GM12892 (cell line): ENCODE data around the gene RNF125.
A peak's percentile ranks its signal among the peaks of the same experiment; 100 is the strongest.

ENCODE experiments used
- DNase-seq: peaks from one replicate; pipeline ENCODE4 v3.0.0; 2011; ENCODE audit not compliant: insufficient read length
- FAIRE-seq: peaks from 2 replicates; lab custom pipeline; 2011; peaks lifted over from hg19 to GRCh38; lab: Jason Lieb, UNC
- POLR2A ChIP-seq: IDR thresholded peaks from 2 replicates; pipeline ENCODE4 v1.6.1; 2011; ENCODE audit warnings: low read depth, low read length, control low read depth
- POLR2AphosphoS5 ChIP-seq: IDR thresholded peaks from 2 replicates; pipeline ENCODE4 v1.6.1; 2011; ENCODE audit warnings: low read depth, low read length, control low read depth
- TAF1 ChIP-seq: IDR thresholded peaks from 2 replicates; pipeline ENCODE4 v1.6.1; 2011; ENCODE audit warnings: low read depth, mild to moderate bottlenecking, control low read depth, low read length, borderline replicate concordance

The RNF125 gene

DNA sequence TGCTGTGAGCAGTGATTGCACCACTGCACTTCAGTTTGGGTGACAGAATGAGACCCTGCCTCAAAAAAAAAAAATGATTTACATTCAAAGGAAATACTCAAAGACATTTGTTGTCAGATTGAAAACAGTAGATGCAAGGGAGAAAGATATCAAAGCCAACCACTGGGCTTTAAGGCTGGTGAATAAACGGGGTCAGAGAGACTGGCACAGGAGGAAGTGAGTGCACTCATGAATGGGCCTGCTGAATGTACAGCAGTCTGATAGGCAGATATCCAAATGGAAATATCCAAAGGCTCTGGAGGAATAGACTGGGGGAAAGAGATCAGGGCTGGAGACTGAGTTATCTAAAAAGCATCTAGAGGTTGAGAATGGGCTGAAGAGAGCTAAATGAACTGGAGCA lies 10.9 kb downstream of the RNF125 start:
- FAIRE-seq: no peak
- DNase-seq: no peak
- TF ChIP-seq POLR2A (no peak), POLR2AphosphoS5 (no peak), TAF1 (no peak)

DNA sequence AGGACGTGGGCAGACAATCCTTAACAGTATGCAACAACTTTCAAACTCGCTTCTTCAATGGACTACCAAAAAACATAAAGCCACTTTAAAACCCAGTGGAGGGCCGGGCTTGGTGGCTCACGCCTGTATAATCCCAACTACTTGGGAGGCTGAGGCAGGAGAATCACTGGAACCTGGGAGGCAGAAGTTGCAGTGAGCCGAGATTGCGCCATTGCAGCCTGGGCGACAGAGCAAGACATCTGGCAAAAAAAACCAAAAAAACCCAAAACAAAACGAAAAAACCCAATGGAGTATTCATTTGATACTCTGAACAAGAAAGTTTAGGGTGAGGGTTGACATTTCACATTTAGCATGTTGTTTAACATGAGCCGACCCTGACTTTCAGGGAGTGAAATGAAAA lies 14.0 kb downstream of the RNF125 start:
- DNase-seq: no peak

DNA sequence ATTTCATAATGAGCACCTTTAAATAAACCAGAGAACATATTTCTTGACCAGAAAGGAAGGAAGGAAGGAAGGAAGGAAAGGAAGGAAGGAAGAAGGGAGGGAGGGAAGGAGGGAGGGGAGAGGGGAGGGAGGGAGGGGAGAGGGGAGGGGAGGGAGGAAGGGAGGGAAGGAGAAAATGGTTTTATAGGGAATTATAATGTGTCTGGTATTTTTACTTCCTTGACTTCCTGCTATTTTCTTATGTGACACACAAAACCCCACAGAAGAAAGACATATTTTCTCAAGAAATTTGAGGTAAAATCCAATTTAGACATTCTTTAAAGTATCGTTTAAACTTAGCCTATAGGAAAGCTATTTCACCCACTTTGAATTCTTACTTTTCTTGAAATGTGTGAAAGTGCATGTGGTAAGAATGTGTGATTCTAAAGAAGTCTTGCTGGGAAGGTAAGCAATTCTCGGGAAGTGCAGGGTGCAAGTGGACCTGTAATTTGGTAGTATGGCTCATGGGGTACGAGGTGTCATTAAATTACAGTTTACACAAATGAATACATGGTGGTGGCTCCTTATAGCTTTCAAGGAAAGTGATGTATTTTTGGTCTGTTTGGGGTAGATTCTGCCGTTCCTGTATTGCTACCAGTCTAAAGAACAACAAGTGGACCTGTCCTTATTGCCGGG lies 18.0 kb downstream of the RNF125 start:
- TF ChIP-seq POLR2A (no peak), TAF1 (no peak), POLR2AphosphoS5 (no peak)
- DNase-seq (no peak), FAIRE-seq (no peak)

More for the DNA sequence above, 14.0 kb downstream of the RNF125 start:
- FAIRE-seq: no peak
- TF ChIP-seq TAF1 (no peak), POLR2AphosphoS5 (no peak), POLR2A (no peak)

DNA sequence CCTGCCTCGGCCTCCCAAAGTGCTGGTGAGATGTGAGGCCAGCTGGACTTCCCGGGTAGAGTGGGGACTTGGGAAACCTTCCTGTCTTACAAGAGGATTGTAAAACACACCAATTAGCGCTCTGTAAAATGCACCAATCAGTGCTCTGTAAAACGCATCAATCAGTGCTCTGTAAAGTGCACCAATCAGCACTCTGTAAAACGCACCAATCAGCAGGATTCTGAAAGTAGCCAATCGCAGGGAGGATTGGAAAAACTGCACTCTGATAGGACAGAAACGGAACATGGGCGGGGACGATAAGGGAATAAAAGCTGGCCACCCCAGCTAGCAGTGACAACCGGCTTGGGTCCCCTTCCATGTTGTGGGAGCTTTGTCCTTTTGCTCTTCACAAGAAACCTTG lies 19.0 kb downstream of the RNF125 start:
- no peak for DNase-seq
- TF ChIP-seq POLR2A (no peak), POLR2AphosphoS5 (no peak), TAF1 (no peak)
- no peak for FAIRE-seq

DNA sequence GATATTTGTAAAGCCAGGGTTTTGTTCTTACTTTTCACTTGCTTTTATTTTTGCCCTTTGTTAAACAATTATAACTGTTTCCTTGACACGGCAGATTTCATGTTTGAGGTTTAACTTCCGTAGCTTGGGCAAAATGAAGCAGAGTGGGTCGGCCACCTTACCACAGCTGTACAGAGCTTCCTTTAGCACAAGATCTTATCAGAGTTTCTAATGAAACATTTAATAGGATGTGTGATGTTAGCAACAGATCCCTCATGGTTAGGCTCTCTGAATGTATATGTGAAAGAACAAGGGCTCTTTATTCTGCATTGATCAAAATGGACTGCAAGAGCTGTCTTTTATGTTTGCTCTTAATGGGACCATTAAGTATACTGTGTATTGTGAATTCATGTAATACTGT lies 22.3 kb downstream of the RNF125 start:
- TF ChIP-seq POLR2AphosphoS5 (no peak), TAF1 (no peak), POLR2A (no peak)
- FAIRE-seq (peak; percentile 30), DNase-seq (no peak)

DNA sequence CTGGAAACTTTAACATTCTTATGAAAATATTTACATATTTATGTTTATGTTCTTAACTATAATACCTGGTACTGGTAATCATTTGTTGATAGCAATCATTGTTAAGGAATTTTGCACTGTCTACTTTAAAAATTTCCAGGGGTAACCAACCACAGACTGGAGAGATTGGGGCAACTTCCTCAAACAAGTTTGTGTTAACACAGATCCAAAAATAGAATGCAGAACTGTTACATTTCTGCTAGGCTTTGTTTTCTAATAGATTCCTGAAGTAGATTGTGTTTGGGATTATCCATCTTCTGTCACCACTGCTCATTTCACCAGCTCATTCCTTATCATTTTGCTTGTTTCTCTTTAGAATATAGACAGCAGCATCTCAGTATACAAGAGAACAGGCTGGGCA lies 23.7 kb downstream of the RNF125 start:
- TF ChIP-seq POLR2A: no peak
- TF ChIP-seq POLR2AphosphoS5: no peak
- TF ChIP-seq TAF1: no peak
- FAIRE-seq: no peak
- DNase-seq: no peak

DNA sequence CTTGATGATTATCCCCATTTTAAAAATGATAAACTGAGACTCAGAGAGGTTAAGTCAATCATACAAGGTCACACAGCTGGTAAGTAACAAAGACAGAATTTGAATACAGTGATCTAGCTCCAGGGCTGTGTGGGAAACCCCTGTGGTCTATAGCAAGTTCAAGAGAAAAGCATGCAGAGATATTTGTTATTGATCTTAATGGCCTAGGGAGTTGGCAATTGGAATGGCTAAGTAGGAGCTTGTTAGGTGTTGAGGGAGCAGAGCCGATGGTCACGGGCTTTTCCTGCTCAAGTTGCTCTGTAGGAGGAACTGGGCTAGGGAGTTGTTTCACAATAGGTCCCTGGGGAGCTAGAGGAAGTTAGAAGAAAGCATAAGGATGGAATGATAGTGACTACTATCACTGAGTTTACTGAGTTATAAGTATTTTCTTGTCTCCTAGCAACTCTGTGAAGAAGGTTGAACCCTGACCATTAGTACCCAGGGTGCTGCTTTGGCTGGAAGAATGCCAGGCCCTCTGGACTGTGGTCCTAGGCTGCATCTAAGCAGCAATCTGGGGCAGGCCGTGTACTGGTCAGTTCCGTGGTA lies 30.0 kb downstream of the RNF125 start:
- FAIRE-seq (peak; percentile 44), DNase-seq (no peak)
- TF ChIP-seq POLR2A: no peak
- TF ChIP-seq POLR2AphosphoS5: no peak
- TF ChIP-seq TAF1: no peak

DNA sequence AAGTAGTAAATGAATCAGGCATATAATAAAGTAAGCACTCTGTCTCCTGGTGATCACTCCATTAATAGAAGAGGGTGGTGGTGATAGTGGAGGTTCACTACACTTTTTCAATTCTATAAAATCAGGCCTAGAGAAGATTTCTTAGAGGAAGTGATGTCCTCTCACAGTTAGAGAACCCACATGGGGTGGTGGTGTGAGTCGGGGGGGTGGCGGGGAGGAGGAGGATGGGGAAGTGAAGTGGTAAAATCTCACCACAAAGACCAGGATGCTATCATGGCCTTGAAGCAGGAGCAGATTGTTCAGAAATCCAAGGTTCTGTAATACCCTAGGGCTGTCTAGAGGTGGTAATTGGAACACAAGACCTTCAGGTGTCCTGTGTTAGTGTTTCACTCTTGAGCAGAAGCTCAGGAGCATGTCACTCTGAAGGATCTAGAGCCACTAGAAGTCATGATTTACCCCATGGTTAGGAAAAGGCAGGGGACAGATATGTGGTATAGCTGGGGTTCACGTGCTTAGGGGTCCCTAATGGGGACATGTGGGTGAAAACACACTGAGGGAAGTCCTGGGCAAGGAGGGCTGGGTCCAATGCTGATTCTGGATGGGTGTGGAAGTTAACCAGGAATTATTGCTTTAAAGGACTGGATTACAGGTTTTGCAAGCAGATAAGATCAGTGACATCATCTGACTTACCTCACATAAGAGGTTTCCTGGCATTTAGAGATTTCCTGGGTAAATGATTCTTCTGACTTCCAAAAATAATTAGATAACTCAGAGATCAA lies 31.0 kb downstream of the RNF125 start:
- no peak for TF ChIP-seq TAF1
- TF ChIP-seq POLR2A: no peak
- TF ChIP-seq POLR2AphosphoS5: no peak
- no peak for DNase-seq
- no peak for FAIRE-seq

DNA sequence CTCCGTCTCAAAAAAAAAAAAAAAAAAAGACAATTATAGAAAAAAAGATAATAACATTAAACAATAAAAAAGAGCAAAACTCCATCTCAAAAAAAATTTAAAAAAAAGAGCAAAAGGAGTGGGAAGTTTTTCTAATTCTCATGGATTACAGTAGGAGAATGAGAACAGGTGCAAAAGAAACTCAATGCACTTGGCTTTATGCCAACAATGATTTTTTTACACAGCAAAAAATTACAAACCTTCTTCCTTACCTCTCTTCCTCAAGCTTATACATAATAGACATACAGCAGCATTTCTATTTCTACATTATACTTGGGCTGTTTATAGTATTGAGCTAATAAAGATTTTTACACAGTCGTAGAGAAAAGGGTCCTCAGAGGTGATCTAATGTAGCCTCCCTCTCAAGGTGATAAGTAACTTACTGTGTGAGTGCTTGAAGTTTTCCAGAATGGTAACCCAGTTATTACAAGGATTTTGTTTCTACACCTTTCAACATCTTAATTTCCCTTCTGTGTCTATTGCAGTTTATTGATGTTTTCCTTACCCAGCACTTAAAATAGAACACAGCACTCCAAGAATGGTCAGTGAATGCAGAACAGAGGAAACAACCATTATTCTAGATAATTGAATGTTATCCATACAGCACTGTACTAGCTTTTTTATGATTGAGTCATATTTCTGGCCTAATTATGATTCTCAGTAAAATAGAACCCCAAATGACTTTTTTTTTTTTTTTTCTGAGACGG lies 38.2 kb downstream of the RNF125 start:
- FAIRE-seq (no peak), DNase-seq (no peak)
- TF ChIP-seq POLR2AphosphoS5 (no peak), TAF1 (no peak)

DNA sequence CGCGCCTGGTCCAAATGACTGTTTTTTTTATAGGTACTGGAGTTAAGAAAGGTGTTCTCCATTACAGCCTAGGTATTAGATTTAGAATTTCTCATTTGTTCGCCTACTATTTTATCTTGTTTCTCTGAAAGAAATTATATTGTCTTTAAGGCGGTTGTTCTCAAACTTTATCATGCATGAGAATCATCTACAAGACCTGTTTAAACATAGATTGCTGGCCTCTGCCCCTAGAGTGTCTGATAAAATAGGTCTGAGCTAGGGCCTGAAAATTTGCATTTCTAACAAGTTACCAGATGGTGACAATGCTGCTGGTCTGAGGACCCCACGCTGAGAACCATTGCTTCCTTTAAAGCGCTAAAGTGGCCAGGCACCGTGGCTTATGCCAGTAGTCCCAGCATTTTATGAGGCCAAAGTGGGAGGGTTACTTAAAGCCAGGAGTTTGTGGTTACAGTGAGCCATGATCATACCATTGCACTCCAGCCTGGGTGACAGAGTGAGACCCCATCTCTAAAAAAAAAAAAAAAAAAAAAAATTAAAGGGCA lies 39.1 kb downstream of the RNF125 start:
- DNase-seq (no peak), FAIRE-seq (no peak)
- no peak for TF ChIP-seq POLR2A

DNA sequence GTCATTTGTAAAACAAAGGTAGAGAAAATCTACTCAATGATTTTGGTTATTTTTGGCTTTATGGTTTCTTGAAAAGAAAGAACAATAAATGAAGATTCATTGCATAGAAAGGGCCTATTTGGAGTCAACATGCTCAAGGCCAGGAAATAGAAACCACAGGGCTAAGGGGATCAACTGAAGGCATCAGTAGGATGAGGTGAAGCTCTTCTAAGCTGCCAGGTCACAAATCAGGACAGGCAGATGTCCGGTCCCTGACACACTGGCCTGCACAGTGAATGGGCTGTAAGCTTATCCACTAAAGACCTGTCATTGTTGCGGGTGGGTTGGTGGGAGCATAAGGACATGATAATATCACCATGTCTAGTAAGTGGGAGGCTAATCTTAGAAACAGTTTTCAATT lies 41.4 kb downstream of the RNF125 start:
- FAIRE-seq (no peak), DNase-seq (no peak)
- TF ChIP-seq TAF1 (no peak), POLR2A (no peak), POLR2AphosphoS5 (no peak)
